Measurements from ENCODE around the gene TTLL11.

TTLL11 gene, protein sequence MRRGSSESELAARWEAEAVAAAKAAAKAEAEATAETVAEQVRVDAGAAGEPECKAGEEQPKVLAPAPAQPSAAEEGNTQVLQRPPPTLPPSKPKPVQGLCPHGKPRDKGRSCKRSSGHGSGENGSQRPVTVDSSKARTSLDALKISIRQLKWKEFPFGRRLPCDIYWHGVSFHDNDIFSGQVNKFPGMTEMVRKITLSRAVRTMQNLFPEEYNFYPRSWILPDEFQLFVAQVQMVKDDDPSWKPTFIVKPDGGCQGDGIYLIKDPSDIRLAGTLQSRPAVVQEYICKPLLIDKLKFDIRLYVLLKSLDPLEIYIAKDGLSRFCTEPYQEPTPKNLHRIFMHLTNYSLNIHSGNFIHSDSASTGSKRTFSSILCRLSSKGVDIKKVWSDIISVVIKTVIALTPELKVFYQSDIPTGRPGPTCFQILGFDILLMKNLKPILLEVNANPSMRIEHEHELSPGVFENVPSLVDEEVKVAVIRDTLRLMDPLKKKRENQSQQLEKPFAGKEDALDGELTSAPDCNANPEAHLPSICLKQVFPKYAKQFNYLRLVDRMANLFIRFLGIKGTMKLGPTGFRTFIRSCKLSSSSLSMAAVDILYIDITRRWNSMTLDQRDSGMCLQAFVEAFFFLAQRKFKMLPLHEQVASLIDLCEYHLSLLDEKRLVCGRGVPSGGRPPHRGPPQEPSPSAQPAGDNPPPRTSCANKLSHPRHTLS

DNA sequence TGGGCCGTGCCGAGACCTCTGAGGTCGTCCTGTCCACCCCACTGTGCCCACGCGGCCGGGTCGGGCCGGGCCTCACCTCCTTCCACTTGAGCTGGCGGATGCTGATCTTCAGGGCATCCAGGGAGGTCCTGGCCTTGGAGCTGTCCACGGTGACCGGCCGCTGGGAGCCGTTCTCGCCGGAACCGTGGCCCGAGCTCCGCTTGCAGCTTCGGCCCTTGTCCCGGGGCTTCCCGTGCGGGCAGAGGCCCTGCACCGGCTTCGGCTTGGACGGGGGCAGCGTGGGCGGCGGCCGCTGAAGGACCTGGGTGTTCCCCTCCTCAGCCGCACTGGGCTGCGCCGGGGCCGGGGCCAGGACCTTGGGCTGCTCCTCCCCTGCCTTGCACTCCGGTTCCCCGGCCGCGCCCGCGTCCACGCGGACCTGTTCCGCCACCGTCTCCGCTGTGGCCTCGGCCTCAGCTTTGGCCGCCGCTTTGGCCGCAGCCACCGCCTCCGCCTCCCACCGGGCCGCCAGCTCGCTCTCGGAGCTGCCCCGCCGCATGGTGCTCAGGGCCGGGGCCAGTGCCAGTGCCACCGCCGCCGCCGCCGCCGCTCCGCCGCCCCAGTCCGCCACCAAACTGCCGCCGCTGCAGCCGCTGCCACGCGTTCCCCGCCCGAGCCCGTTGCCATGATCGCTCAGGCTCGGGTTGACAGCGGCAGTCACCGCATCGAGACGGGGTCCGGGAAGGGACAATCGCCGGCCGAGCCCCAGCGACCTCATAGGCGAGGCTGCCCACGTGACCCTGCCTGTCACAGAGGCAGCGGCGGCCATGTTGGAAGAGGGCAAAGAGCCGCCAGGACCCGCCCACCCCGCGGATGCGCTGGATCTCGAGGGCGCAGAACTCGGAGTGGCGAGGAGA lies at the start of gene TTLL11:
TTLL11 (minus strand) TSS at position 698 of the 896 bp plus-strand sequence; CDS start at position 538, 160 bp downstream.
- DNase-seq (ENCODE audit: low read depth in 1 of 2, low spot score in 1 of 2) = peak; percentile 90 to 95

DNA sequence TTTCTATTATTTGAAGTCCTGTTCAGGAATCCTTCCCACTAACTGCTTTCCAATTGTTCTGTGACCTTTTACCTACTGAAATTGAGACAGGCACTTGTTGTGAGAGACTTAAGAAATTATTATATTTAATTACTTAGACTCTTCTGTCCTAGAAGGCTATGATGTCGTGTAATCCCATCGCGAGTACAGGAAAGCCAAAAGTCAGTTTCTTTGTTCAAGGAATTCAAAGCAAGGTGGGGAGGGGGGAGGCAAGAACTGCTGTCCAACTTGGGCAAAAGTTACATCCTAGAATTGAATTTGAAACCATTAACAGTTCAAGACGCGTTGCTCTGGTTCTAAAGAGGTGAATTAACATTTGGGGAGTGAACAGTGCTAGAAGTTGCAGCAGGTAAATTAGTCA lies 48.6 kb upstream of the TTLL11 start:
- DNase-seq (ENCODE audit: low read depth in 1 of 2, low spot score in 1 of 2) = no peak

DNA sequence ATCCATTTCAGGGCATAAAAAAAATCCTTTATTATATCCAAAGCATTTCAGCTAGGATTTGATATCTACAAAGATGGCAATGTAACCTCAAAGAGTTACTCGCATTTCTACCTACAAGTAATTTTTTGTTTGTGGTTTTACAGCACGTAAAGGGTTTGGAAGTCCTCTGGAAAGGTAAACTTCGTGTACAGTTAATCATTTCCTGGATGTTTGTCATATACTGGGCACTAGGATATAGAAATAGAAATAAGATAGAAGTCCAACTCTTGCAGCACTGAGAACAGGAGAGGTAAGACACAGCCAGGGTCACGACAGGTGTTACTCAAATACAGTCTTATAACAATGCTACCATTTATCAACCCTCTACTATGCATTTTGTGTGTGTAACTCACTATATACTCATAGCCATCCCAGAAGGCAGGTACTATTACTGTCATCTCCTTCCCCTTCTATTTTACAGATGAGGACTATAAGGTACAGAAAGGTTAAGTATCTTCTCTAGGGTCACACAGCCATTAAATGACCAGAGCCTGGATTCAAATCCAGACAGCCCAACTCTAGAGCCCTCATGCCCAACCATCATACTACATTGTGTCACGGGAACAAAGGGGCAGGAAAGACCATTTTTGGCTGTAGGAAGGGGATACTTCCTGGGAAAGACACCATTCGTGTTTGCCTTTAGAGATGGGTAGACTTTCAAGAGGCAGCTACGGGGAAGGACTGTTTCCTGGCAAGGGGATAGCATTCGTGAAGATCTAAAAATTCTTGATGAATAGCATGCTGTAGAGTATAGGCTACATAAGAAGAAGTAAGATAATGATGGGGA lies 47.5 kb upstream of the TTLL11 start:
- no peak for DNase-seq (ENCODE audit: low read depth in 1 of 2, low spot score in 1 of 2)

DNA sequence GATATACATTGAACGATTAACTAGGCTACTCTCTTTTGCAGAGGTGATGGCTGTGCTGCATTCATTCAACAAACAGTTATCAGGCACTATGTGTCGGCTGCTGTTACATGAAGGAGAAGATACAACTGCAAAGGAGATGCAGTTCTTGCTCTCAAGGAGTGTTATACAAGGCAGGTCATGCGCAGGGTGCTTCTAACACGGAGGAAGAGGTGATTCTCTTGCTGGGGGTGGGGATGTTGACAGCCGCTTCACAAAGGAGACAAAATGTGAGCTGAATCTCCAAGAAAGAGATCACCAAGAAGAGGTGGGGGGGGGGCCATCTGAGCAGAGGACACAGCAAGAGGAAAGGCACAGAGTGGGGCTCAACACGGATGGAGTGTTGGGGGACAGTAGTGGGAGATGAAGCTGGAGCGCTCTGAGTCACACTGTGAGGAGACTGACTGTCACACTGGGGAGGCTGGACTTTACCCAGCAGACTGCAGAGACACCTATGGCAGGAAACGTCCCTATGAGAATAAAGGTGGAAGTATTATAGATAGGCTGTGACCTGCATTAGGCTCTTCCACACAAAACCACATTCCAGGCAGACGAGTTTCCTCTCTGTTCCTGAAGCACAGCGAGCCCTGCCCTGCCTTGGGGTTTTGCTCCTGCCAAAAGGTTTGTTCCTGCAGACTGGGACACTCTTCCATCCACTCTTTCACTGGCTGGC lies 45.6 kb upstream of the TTLL11 start:
- no peak for DNase-seq (ENCODE audit: low read depth in 1 of 2, low spot score in 1 of 2)

DNA sequence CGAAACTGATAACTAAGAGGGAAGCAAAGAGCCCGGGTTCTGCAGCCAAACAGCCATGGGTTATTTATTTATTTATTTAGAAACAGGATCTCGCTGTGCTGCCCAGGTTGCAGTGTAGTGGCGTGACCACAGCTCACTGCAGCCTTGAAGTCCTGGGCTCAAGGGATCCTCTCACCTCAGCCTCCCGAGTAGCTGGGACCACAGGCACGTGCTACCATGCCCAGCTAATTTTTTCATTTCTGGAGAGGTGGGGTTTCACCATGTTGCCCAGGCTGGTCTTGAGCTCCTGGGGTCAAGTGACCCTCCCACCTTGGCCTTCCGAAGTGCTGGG lies 42.4 kb upstream of the TTLL11 start:
- DNase-seq (ENCODE audit: low read depth in 1 of 2, low spot score in 1 of 2) = no peak

DNA sequence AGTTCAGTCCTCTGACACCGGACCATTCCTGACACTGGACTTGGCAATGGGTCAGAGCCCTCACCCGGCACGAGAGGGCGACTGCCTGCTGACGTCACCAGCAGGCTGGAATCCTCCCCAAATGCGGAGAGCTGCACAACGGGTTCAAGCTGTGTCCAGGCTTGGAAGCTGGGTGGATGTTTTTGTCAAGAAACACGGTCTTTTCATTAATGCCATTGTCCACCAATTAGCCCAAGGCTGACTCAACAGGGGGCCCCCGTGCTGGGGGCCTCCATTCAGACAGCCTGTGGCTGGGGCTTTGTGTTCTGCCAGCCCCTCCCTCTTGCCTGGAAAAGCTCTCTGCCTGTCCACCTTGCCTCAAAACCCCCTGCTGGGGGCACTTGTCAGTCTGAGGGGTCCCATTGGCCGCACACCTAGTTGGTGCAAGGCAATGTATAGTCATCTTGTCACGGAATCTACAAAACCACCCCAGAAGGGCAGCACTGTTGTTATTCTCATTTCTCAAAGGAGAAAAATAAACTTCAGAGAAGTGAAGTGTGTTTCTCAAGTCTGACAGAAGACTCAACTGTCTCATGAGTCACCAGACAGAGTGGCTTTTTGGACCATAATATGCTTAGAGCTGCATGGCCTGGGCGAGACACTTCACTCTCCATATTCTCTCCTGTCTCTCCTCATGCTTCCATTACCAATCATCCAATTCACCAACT lies 41.9 kb upstream of the TTLL11 start:
- no peak for DNase-seq (ENCODE audit: low read depth in 1 of 2, low spot score in 1 of 2)

DNA sequence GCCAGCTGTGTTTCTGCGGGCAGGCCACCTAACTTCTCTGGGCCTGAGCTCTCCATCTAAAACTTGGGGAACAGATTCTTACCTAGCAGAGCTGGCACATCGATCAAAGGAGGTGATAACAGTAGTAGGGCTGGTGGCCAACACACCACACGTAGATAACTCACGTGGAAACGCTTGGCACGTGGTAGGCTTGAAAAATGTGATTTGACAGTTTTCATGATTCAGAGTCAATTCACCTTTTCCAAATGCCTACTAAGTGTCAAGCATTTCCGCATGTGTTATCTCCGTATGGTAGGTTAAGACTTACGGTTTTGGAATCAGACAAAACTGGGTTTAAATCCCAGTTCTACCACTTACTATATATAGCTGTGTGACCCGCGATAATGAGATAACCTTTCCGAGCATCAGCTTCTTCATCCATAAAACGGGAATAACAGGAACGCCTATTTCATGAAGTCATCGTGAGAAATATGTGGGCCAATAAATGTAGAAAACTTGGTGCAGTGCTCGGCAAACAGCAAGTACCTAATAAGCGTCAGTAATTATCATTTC lies 41.0 kb upstream of the TTLL11 start:
- DNase-seq (ENCODE audit: low read depth in 1 of 2, low spot score in 1 of 2) = no peak

DNA sequence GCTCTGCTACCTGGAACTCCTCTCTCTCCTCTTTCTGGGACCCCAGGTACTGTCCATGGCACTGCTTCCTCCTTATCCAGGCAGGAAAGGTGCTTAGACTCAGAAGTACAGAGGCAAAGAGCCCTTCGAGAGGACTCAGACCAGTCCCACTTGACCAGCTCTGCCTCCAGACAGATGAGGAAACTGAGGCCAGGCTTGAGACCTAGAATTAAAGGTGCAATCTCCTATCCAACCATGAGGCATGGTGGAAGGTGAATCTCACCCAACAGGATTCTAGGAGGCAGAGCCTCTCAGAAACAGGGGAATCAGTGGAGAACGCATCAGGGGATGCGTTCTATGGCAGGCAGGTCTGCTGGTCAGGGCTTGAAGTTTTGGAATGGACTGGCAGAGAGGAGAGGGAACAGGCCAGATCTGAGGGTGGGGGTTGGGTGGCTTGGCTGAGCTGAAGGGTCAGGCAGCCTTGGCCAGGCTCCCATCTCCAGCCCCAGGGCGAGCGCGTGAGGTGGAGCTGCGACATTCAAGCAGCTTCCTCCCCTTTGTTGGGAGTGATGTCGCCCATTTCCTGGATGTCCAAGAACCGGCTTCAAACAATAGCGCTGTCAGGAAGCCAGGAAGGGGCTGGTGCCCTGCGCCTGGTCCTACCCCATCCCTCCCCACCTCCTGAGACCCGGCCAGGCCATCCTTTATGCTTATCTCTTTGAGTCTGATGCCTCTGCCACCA lies 40.3 kb upstream of the TTLL11 start:
- no peak for DNase-seq (ENCODE audit: low read depth in 1 of 2, low spot score in 1 of 2)

DNA sequence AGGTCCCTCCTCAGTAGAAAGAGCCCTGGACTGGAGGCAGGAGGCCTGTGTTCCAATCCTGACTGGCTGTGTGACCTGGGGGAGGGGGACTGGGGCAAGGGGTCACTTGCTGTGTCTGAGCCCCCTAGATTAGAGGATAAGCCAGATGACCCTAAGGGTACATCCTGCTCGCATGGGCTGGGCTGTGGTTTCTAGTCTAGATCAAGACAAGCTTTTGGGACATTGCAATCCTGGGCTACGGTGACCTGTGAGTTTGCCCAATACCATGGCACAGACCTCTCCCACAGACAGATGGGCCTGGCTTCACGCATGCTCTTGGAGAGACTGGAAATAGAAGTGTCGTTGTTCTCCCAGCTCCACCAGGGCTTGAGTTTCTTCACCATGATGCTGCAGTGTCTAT lies 39.4 kb upstream of the TTLL11 start:
- DNase-seq (ENCODE audit: low read depth in 1 of 2, low spot score in 1 of 2) = no peak

DNA sequence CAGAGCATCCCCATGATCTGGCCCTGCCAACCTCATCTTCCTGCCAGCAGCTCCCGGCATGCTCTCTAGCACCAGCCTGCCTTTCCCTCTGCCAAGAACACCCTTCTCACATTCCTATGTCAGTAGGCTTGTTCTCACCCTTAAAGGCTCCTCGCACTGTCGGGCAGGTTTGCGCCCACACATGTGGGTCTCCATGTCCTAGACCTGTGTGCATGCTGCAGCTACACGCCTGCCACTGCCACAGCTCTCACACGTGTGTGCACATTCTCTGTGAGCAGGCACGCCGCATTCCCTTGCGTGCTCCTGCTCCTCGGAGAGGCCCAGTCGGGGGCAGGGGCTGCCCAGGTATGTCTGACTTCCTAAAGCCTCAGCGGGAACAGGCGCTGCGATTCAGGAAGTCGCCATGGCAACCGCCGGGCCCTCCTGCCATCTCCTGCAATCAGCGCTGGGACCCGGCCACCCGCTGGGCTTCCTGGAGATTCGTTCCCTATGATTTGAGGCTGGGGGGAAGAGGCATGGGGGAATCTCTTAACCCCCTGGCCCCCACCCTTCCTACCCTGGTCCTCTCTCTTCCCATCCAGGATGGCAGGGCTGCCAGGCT lies 38.4 kb upstream of the TTLL11 start:
- no peak for DNase-seq (ENCODE audit: low read depth in 1 of 2, low spot score in 1 of 2)

DNA sequence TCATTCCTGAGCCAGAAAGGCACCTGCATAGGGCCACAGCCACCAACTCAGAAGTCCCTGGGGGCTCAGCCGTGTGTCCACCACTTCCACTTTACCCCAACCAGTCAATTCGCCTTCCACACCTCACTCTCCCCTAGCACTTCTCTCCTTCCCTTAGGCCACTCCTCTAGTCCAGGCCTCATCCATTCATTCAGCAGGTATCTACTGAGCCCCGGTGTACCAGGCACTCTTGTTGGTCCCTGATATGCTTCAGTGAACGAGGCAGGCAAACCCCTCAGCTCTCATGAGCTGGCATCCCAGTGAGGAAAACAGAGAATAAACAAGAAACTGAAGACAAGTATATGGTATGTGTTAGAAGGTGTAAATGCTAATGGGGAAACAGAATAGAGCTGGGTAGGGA lies 37.7 kb upstream of the TTLL11 start:
- DNase-seq (ENCODE audit: low read depth in 1 of 2, low spot score in 1 of 2) = no peak

DNA sequence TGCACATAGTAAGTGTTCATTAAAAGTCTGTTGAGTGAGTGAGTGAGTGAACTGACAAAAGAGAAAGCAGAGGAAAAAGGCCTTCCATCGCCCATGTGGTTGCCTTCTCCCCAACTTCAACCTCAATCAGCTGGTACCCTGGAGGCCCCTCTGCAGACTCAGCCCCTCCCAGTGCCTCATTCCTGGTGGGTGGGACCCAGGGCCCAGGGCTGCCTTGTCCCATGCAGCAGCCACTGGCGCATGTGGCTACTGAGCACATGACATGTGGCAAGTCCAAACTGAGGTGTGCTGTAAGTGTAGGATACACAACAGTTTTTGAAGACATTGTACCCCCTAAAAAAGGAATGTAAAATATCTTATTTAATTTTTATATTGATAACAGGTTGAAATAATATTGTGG lies 36.9 kb upstream of the TTLL11 start:
- DNase-seq (ENCODE audit: low read depth in 1 of 2, low spot score in 1 of 2) = no peak

DNA sequence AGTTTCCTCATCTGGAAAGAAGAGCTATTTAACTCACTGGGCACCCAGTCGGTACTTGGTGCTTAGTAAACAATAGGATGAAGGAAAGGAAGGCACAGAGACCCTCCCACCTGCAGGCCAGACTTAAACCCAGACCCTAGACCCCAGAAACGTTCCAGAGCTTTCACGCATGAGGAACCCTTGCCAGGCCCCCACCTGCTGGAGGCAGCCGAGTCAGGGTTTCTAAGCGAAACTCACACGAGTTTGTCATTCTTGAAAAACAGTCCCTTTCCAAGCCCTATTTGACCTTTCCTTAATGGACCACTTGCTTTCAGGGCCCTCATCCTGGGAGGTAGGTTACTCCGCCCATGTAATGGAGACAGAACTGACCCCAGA lies 35.8 kb upstream of the TTLL11 start:
- DNase-seq (ENCODE audit: low read depth in 1 of 2, low spot score in 1 of 2) = no peak

DNA sequence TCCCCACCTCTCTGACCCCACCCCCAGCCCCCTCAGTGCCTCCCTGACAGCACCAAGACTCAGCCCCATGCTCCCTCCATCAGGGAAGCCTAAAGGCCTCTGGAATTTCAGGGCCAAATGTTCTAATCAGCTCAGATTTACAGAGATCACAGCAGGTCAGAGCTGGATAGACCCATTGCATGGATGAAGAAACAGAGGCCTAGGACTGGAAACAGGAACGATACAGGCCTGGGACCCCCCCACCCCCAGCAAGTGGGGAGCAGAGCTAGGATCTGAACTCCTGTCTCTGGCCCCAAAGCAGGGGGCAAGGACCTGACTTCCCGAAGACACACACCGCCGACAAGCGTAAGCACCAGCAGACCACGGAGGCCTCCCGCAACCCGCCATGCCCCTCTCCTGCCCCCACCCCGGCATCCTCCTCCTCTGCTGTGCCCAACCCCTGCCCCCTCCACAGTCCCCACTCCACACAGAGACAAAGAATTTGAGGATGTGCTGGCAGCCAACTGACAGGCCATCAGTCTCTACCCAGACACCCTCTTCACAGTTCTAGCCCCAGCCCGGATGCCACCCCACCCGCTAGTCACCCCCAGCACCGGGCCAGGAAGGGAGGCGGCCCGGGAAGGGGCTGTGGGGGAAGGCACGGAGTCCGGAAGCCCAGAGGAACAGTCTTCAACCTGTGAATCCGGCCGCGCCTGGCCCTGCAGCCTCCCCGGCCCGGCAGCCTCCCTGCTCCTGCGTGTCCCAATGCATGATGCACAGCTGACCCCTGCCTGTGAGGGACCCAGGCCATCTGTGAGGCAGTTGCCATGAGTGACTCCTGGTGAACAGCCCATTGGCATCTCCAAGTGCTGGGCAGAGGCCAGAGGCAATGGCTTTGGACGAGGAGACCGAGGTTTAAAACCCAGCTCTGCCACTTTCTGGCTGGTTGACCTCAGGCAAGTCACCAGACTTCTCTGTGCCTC lies 35.2 kb upstream of the TTLL11 start:
- no peak for DNase-seq (ENCODE audit: low read depth in 1 of 2, low spot score in 1 of 2)

DNA sequence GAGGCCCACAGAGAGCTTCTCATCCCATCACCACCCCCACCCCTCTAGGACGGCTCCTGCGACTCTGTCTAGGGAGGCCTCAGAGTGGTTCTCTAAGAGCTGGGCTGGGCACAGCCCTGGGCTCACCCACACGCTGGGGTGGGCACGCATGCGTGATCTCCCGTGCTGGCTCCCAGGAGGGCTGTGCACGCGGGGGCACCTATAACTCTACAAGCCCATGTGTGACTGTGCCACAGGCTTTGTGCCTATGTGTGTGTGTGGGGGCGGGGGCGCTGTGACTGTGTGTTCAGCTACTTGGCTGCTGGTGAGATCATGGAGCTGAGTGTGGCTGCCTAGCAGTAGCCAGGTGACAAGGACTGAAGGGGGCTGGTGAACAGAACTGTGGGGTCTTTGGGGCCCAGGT lies 34.3 kb upstream of the TTLL11 start:
- DNase-seq (ENCODE audit: low read depth in 1 of 2, low spot score in 1 of 2) = no peak

DNA sequence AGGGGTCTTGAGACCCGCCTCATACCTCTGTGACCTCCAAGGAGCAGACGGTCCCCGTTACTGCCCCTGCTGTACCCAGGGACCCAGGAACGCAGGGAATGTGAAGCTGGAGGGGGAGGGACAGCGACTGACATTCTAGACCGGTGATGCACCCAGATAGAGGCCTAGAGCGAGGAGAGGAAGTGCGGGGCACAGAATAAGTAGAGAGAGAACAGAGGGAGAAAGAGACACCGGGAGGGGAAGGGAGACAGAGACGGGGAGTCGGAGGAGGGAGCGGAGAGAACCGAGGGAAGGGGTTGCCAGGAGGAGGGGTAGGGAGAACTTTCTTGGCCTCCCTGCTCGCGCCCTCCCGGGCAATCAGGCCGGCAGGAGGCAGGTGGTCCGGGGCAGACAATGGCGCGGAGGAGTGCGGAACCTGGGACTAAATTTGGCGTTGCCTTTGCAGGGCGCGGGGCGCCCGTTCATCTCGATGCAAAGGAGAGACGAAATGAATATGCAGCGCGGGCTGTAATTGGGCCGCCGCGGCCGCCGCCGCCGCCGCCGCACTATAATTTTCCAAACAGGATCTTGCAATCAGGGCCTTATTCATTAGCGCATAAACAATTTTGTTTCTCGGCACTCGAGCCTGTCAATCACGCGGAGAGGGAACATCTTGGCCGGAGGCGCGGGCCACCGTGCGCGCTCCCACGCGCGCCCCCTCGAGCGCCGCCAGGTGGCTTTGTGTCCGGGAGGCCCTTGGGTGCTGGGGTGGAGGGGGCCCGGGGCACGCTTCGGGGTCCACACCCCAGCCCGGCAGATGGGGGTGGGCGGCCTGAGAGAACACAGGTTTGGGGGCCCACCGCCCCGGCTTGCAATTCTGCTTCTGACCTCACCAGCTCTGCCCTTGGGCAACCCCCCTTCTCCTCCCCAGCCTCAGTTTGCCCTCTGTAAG lies 33.5 kb upstream of the TTLL11 start:
- DNase-seq (ENCODE audit: low read depth in 1 of 2, low spot score in 1 of 2) = no peak
